ENCODE data around the gene CCDC92. TPM values are rescaled to one million over a fixed set of nuclear protein-coding genes. Genes with fewer than 3 reads are reported as not detected.

The CCDC92 gene
- polyA plus RNA-seq, 1 experiment = 35.9 TPM

- Histone ChIP-seq H3K27me3 (ENCODE audit: control insufficient read depth, insufficient read depth, low read length) (no peaks in the 10 kb centered on the region; the same call in 1 of the 2 replicates), H3K4me3 (ENCODE audit: low read depth, low read length) (no peak overlapping the region), H3K36me3 (ENCODE audit: control insufficient read depth, insufficient read depth, low read length) (no peaks in the 10 kb centered on the region)
- ChIA-PET CTCF (no interaction called here), POLR2A (no interaction called here)
- TF ChIP-seq CTCF (IDR thresholded peaks at IDR 0.05; ENCODE audit: insufficient read depth, low read depth, low read length) = no peak
- DNase-seq (ENCODE audit: low read depth) = no peak
These were observed 64.7 kb downstream of the CCDC92 start for GRCh38 chr12:123907726-123908476.

GRCh38 chr12:123906711-123907420 is 65.8 kb downstream of the CCDC92 start:
- Histone ChIP-seq H3K4me3 (ENCODE audit: low read depth, low read length) (no peak overlapping the region), H3K36me3 (ENCODE audit: control insufficient read depth, insufficient read depth, low read length) (no peaks in the 10 kb centered on the region), H3K27me3 (ENCODE audit: control insufficient read depth, insufficient read depth, low read length) (no peaks in the 10 kb centered on the region; the same call in 1 of the 2 replicates)
- TF ChIP-seq CTCF (IDR thresholded peaks at IDR 0.05; ENCODE audit: insufficient read depth, low read depth, low read length) = no peak
- DNase-seq (ENCODE audit: low read depth) = no peak
- ChIA-PET POLR2A (no interaction called here), CTCF (interaction anchor here (0.8 to 1.1 kb wide), 2 partner anchors 15 to 47 kb away, joined by 3 read pairs; no protein-coding TSS in a partner anchor)

- ChIA-PET CTCF (interaction anchor here (0.6 to 3.6 kb wide), 16 partner anchors 8 to 127 kb away, joined by 3 to 48 read pairs (median 4); no protein-coding TSS in a partner anchor), POLR2A (no interaction called here)
- no peaks in the 10 kb centered on the region for H3K36me3 ChIP-seq (ENCODE audit: control insufficient read depth, insufficient read depth, low read length)
- peak; percentile 51 for DNase-seq (ENCODE audit: low read depth)
- H3K4me3 ChIP-seq (ENCODE audit: low read depth, low read length) = no peak overlapping the region
- TF ChIP-seq CTCF (IDR thresholded peaks at IDR 0.05; ENCODE audit: insufficient read depth, low read depth, low read length) = peak; percentile 75
- no peaks in the 10 kb centered on the region; the same call in 1 of the 2 replicates for H3K27me3 ChIP-seq (ENCODE audit: control insufficient read depth, insufficient read depth, low read length)
These were observed 67.2 kb downstream of the CCDC92 start for GRCh38 chr12:123905319-123905925.

- Histone ChIP-seq H3K27me3 (ENCODE audit: control insufficient read depth, insufficient read depth, low read length) (no peaks in the 10 kb centered on the region; the same call in 1 of the 2 replicates), H3K4me3 (ENCODE audit: low read depth, low read length) (no peak overlapping the region), H3K36me3 (ENCODE audit: control insufficient read depth, insufficient read depth, low read length) (no peaks in the 10 kb centered on the region)
- no peak for DNase-seq (ENCODE audit: low read depth)
- no peak for TF ChIP-seq CTCF (IDR thresholded peaks at IDR 0.05; ENCODE audit: insufficient read depth, low read depth, low read length)
- ChIA-PET POLR2A (no interaction called here), CTCF (interaction anchor here (1.5 to 3.6 kb wide), 2 partner anchors 13 to 82 kb away, joined by 6 to 48 read pairs; no protein-coding TSS in a partner anchor)
These were observed 69.1 kb downstream of the CCDC92 start for GRCh38 chr12:123903301-123904065.

All from BJ (cell line).